DMS153 (cell line): ENCODE results near the gene TMPRSS3.

Source experiments
- DNase-seq: peaks from one replicate; lab custom pipeline; 2025; lab: John Stamatoyannopoulos, UW

Gene TMPRSS3

GRCh38 chr21:42395905-42396651 lies at the start of gene TMPRSS3:
TMPRSS3 (minus strand) TSS chr21:42396052; CDS start chr21:42395417, 635 bp downstream.
- no peak for DNase-seq

GRCh38 chr21:42445311-42445710 lies 49.5 kb upstream of the TMPRSS3 start:
- DNase-seq: no peak

- DNase-seq: no peak
Observed at GRCh38 chr21:42444745-42445059, 48.9 kb upstream of the TMPRSS3 start.

GRCh38 chr21:42443876-42444744 lies 48.3 kb upstream of the TMPRSS3 start:
- no peak for DNase-seq

GRCh38 chr21:42443181-42443785 lies 47.4 kb upstream of the TMPRSS3 start:
- no peak for DNase-seq

- DNase-seq: no peak
Observed at GRCh38 chr21:42441963-42442362, 46.1 kb upstream of the TMPRSS3 start.

- DNase-seq: no peak
Observed at GRCh38 chr21:42440187-42440792, 44.4 kb upstream of the TMPRSS3 start.

- no peak for DNase-seq
Observed at GRCh38 chr21:42439284-42440186, 43.7 kb upstream of the TMPRSS3 start.

GRCh38 chr21:42438316-42439205 lies 42.7 kb upstream of the TMPRSS3 start:
- DNase-seq: no peak

- no peak for DNase-seq
Observed at GRCh38 chr21:42437786-42438185, 41.9 kb upstream of the TMPRSS3 start.

- DNase-seq: no peak
Observed at GRCh38 chr21:42436914-42437313, 41.1 kb upstream of the TMPRSS3 start.

- no peak for DNase-seq
Observed at GRCh38 chr21:42435833-42436232, 40.0 kb upstream of the TMPRSS3 start.

- DNase-seq: no peak
Observed at GRCh38 chr21:42435401-42435800, 39.5 kb upstream of the TMPRSS3 start.

GRCh38 chr21:42434884-42435283 lies 39.0 kb upstream of the TMPRSS3 start:
- no peak for DNase-seq

GRCh38 chr21:42433946-42434551 lies 38.2 kb upstream of the TMPRSS3 start:
- no peak for DNase-seq

GRCh38 chr21:42432695-42433094 lies 36.8 kb upstream of the TMPRSS3 start:
- DNase-seq: no peak

GRCh38 chr21:42431196-42431595 lies 35.3 kb upstream of the TMPRSS3 start:
- DNase-seq: no peak

GRCh38 chr21:42430521-42430920 lies 34.7 kb upstream of the TMPRSS3 start:
- DNase-seq: no peak

GRCh38 chr21:42429856-42430255 lies 34.0 kb upstream of the TMPRSS3 start:
- no peak for DNase-seq

GRCh38 chr21:42429021-42429420 lies 33.2 kb upstream of the TMPRSS3 start:
- no peak for DNase-seq
